GM12891 (cell line): ENCODE data around the gene TMTC2.

ENCODE experiments used
- POLR2AphosphoS5 ChIP-seq: IDR thresholded peaks from 2 replicates; pipeline ENCODE4 v1.6.1; 2011; ENCODE audit warnings: low read depth, low read length, control low read depth
- POU2F2 ChIP-seq: IDR thresholded peaks from 2 replicates; pipeline ENCODE4 v1.6.1; 2011; ENCODE audit warnings: low read depth, mild to moderate bottlenecking, control low read depth, low read length, moderate library complexity

- TF ChIP-seq POLR2AphosphoS5 = no peak
- TF ChIP-seq POU2F2 = no peak
These were observed 396.9 kb downstream of the TMTC2 start for GRCh38 chr12:83083616-83084015.
